Measurements from ENCODE around the gene MRGPRF. TPM values are rescaled to one million over a fixed set of nuclear protein-coding genes. Genes with fewer than 3 reads are reported as not detected.

MRGPRF gene
- total RNA-seq, 1 experiment from 2014 or later: 0.76 TPM

- ChIA-PET CTCF (interaction anchor here (0.6 kb wide), 1 partner anchor 244 kb away, joined by 3 read pairs; no protein-coding TSS in a partner anchor), RAD21 (ENCODE audit: low non-redundant PET in 1 of 2, low total read pairs in 2 of 2, uncharacterized antibody in 2 of 2, unreplicated experiment in 2 of 2) (no interaction called here), POLR2A (interaction anchor here (1.3 kb wide), 1 partner anchor 145 kb away, joined by 3 read pairs; the partner anchor contains the start of genes IGHMBP2 and MRPL21)
- Histone ChIP-seq H3K27ac (ENCODE audit: low read depth, low read length) (peak within 1 kb of the TSS; percentile 91), H2AFZ (ENCODE audit: low read depth, low read length, poor library complexity, severe bottlenecking) (peak within 1 kb of the TSS; percentile 91), H3K9ac (ENCODE audit: low read length) (peak within 1 kb of the TSS; percentile 98), H4K20me1 (ENCODE audit: insufficient read depth) (no peaks in the 10 kb centered on the region), H3K36me3 (ENCODE audit: control insufficient read depth in 1 of 2, insufficient read depth in 2 of 2, low read length in 2 of 2) (no peaks in the 10 kb centered on the region), H3K4me2 (ENCODE audit: low read length) (peak within 1 kb of the TSS; percentile 95), H3K4me1 (ENCODE audit: control insufficient read depth in 1 of 2, insufficient read depth in 2 of 2, low read length in 2 of 2) (peaks cover 10 to 28% of the 10 kb centered on the region in 2 experiments; a peak in 3 of 4 replicates), H3K9me3 (ENCODE audit: control insufficient read depth in 1 of 2, insufficient read depth in 1 of 2, low read depth in 1 of 2, low read length in 2 of 2) (no peaks in the 10 kb centered on the region), H3K9me2 (ENCODE audit: insufficient read depth) (no peaks in the 10 kb centered on the region), H3K27me3 (ENCODE audit: insufficient read depth, low read length) (no peaks in the 10 kb centered on the region), H3K4me3 (replicated peaks in 1 of 2; ENCODE audit: low read depth in 1 of 2, low read length in 2 of 2) (peak within 1 kb of the TSS; percentile 73 to 97), H3K79me2 (ENCODE audit: insufficient read depth, low read length) (peaks cover 40% of the 10 kb centered on the region)
- no TSS peak for BruUV-seq (replicated peaks)
- ATAC-seq: peak; percentile 87
- intact Hi-C loops (cut with micrococcal nuclease): loop anchor here (10.0 kb wide), 1 partner anchor 94 kb away; no protein-coding TSS in a partner anchor
- DNase-seq (ENCODE audit: low read depth, low spot score): peak; percentile 91
- TF ChIP-seq TCF7L2 (IDR thresholded peaks at IDR 0.05; ENCODE audit: borderline replicate concordance, extremely low read depth, insufficient read depth, insufficient read length) (no peak), CTCF (IDR thresholded peaks at IDR 0.05 in 2 of 3, conservative IDR thresholded peaks at IDR 0.05 in 1 of 3; ENCODE audit: borderline replicate concordance in 1 of 3, insufficient read depth in 1 of 3, low read depth in 2 of 3, low read length in 2 of 3) (no peak), ZBTB33 (IDR thresholded peaks at IDR 0.05; ENCODE audit: extremely low read depth, insufficient replicate concordance, low read length) (no peak), SIN3A (IDR thresholded peaks at IDR 0.05; ENCODE audit: low read depth) (no peak; the same call in 1 of the 2 replicates), YY1 (IDR thresholded peaks at IDR 0.05; ENCODE audit: extremely low read depth, insufficient replicate concordance, low read depth, low read length) (no peak), CBX3 (IDR thresholded peaks at IDR 0.05; ENCODE audit: low read depth) (no peak), SP1 (IDR thresholded peaks at IDR 0.05; ENCODE audit: low read depth) (peak; percentile 49; the same call in 1 of the 2 replicates), POLR2A (IDR thresholded peaks at IDR 0.05; ENCODE audit: borderline replicate concordance, extremely low read depth, insufficient read depth, insufficient read length) (peak; percentile 80), EGR1 (IDR thresholded peaks at IDR 0.05; ENCODE audit: low read depth) (no peak), EZH2phosphoT487 (IDR thresholded peaks at IDR 0.05; ENCODE audit: borderline replicate concordance) (no peak), MAX (IDR thresholded peaks at IDR 0.05) (no peak), ATF3 (IDR thresholded peaks at IDR 0.05) (no peak), RAD21 (IDR thresholded peaks at IDR 0.05; ENCODE audit: low read depth) (no peak), ELF1 (IDR thresholded peaks at IDR 0.05; ENCODE audit: borderline replicate concordance, low read depth) (no peak), FOSL1 (IDR thresholded peaks at IDR 0.05; ENCODE audit: low read depth) (no peak), JUND (IDR thresholded peaks at IDR 0.05) (no peak), CEBPB (IDR thresholded peaks at IDR 0.05; ENCODE audit: low read depth) (no peak), ZNF274 (IDR thresholded peaks at IDR 0.05; ENCODE audit: low read depth, low read length) (no peak), POLR2AphosphoS5 (IDR thresholded peaks at IDR 0.05; ENCODE audit: low read depth, low read length) (peak; percentile 92), EZH2 (IDR thresholded peaks at IDR 0.05) (no peak), SRF (IDR thresholded peaks at IDR 0.05; ENCODE audit: low read depth) (no peak), ZFX (IDR thresholded peaks at IDR 0.05) (peak; percentile 47; the same call in 1 of the 2 replicates)
Observed at GRCh38 chr11:69048694-69049489, 35.8 kb upstream of the MRGPRF start, which contains the start of gene TPCN2. TSS of gene TPCN2 (plus strand) at chr11:69048932. CDS start at chr11:69048998, 66 bp downstream.
